GM19099 (cell line): ENCODE data around the gene VCAM1.

ENCODE experiments used
- POLR2A ChIP-seq: IDR thresholded peaks from 3 replicates; pipeline ENCODE4 v1.6.1; 2011; ENCODE audit warnings: low read depth; ENCODE audit not compliant: insufficient read length; ENCODE audit errors: extremely low read depth

Gene VCAM1

DNA sequence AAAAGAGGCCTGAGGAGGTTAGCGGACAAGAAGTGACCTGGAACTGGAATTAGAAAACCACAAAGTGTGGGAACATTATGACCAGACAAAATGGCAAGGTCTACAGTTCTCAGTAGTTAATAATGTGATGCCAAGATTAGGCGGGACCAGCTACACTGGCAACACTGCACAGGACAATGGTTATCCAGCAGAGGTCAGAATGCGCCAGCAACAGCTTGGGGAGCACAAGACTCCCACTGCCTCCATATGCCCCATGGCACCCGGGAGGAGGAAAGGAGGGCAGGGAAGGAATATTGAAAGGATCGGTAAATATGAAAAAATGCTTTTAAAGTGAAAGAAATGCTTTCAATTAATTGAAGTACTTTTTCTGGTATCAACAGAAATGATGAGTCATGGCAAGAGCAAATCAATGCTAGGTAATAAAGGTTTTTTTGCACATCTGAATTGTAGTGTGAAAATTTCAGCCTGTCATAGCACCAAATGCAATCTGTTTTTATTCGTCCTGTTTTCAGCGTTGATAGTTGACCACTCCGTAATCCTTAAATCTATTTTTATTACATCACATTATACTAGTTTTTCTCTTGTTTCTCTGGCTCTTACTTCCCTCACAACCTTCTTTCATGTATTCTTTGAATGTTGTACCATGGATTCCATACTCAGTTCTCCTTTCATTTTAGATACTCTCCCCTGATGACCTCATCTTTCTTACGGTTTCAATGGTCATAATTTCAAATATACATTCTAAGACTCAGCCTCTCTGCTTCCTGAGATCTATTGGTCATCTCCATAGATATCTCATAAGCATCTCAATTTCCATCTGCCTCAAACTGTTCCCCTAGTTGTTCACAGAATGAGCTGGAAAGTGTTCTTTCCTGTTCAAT lies 30.7 kb downstream of the VCAM1 start:
- TF ChIP-seq POLR2A, result no peak

DNA sequence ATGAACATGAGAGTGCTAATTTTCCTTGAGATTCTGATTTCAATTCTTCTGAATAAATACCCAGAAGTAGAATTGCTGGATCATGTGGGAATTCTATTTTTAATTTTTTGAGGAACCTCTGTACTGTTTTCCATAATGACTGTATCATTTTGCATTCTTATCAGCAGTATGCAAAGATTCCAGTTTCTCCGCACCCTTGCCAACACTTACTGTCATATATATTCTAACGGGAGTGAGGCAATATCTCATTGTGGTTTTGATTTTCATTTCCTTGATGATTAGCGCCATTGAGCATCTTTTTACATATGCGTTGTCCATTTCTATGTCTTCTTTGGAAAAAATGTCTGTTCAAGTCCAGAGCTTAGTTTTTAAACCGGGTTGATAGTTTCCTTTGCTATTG lies 33.2 kb downstream of the VCAM1 start:
- TF ChIP-seq POLR2A, result no peak

DNA sequence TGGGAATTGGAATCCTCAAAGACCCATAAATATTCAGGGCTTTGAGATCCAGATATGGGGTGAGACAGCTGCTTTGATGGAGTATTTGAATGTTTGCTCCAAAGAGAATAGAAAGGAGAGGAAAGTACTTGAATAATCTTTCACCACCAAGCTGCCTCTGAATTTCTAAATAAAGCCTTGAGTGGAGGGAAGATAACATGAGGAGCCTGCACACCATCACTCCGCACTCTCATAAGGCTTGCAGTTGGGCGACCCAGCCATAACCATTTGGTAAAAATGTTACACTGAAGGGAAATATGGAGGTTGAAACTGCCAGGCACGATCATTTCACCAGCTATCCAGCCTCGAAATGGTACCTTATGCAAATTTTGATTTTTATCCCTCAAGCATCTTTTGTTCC lies 38.4 kb downstream of the VCAM1 start:
- TF ChIP-seq POLR2A, result no peak

DNA sequence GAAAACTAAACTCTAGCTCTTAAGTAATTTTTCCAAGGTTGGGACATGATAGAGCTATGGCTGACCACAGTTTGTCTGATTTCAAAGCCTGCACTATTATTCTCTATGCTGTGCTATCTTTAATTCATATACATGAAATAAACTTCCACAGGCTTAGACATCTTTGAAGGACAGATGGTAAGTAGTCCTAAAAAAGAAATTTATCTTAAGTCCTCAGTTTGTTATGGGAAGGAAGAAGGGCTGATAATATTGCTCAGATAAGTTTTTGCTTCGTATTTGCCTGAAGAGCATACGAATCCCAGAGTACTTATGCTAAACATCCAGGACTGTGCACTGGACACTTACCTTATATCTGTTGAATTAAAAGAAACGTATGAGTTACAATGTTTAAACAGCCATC lies 39.6 kb downstream of the VCAM1 start:
- no peak for TF ChIP-seq POLR2A

DNA sequence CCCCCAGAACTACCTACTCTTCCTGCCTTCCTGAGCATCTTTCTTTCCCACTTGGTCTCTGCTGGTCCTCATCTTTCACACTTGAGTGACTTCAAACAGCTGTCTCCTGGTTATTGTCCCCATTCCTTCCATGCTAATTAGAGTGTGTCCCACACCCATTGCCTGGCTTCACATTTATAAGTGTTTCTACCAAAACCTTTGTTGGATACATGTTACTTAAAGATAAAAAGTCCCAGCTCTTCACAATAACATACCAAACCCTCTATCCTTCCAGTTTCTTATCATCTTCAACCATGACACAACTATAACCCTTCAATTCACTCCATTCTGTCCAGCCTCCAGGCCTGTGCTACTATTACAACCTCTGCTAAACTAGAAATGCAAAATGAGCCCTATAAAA lies 41.0 kb downstream of the VCAM1 start:
- TF ChIP-seq POLR2A, result no peak

DNA sequence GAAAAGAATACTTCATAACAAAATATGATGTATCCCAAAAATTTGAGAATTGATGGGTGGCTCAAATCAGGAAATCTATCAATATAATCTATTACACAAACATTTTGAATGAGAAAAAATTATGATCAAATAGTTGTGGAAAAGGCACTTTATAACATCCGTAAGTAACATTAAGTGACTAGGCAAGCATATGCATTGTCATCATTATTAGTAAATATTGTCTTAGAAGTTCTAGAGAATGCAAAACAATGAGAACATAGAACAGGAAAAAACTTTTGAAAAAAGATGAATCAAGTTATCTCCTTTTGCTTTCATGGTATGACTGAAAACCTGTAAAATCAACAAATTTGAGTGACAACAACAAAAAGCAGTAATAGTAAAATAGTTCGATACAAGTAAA lies 42.9 kb downstream of the VCAM1 start:
- no peak for TF ChIP-seq POLR2A

DNA sequence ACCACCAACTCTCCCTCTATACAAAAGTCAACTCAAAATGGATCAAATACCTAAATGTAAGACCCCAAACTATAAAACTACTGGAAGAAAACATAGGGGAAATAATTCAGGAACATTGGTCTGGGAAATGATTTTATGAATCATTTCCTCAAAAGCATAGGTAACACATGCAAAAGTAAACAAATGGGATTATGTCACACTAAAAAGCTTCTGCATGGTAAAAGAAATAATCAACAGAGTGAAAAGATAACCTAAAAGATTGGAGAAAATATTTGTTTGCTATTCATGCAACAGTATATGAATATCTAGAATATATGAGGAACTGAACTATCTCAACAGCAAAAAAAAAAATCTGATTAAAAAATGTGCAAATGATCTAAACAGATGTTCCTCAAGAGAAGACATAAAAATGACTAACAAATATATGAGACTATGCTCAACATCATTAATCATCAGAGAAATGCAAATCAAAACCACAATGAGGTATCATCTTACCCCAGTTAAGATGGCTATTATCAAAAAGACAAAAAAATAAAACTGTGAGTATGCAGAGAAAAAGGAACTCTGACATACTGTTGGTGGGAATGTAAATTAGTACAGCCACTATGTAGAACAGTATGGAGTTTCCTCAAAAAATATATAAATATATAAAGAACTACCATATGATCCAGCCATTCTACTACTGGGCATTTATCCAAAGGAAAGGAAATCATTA lies 47.8 kb downstream of the VCAM1 start:
- no peak for TF ChIP-seq POLR2A

DNA sequence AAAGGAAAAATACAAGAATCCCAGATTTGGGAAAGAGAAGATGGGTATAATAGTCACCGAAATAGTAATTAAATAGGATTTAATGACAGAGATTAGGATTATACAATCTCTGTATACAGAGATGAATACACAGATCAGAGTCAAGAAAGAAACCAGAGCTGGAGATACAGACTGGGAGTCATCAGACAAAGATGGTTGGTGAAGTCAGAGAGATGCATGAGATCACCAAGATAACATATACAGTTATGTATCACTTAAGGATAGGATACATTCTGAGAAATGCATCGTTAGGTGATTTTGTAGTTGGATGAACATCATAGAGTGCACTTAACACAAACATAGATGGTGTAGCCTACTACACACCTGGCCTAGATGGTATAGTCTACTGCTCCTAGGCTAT lies 49.8 kb downstream of the VCAM1 start:
- no peak for TF ChIP-seq POLR2A

DNA sequence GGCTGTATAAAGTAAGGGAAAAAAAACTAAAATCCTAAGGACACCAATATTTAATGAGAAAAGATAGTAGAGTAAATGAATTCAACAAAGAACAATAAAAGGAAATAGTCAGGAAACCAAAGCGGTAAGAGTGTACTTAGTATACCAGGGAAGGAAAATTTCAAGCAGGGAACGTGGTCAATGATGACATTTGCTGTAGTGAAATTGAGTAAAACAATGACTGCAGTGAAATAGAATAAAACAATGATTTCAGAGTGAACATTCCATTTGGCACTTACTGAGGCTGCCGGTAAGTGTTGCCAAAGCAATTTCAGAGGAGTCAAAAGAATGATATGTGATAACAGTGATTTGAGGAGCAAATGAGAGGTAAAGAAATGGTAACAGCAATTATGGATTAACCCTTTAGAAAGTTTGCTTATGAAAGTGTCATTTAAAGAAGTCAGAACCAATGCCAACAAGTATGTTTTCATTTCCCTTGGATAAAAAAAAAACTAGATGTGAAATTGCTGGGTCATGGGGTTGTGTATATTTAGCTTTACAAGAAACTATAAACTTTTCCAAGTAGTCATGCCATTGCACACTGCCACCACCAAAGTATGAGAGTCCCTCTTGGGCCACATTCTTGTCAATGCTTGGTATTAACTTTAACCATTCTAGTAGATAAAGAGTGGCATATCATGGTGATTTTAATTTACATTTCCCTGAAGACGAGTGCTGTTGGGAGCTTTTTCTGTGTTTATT lies 50.5 kb downstream of the VCAM1 start:
- TF ChIP-seq POLR2A, result no peak

DNA sequence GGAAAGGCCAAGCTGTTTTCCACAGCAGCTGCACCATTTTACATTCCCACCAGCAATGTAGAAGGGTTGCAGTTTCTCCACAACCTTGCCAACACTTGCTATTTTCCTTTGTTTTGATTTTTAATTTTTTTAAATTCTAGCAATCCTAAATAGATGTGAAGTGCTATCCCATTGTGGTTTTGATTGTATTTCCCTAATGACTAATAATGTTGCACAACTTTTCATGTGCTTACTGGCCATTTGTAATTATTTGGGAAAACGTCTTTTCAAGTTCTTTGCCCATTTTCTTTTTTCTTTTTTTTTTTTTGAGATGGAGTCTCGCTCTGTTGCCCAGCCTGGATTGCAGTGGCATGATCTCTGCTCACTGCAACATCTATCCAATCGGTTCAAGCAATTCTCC lies 53.9 kb downstream of the VCAM1 start:
- no peak for TF ChIP-seq POLR2A

DNA sequence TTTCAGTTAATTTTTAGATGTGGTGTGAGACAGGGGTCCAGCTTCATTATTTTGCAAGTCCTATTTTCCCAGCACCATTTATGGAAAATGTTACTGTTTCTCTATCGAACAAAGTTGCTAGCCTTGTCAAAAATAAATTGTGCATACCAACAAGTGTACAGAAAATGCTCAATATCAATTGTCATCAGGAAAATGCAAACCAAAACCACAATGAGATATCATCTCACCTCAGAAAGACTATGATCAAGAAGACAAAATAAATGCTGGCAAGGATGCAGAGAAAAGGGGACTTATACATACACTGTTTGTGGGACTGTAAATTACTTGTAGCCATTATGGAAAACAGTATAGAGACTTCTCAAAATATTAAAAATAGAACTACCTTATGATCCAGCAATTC lies 54.8 kb downstream of the VCAM1 start:
- no peak for TF ChIP-seq POLR2A

DNA sequence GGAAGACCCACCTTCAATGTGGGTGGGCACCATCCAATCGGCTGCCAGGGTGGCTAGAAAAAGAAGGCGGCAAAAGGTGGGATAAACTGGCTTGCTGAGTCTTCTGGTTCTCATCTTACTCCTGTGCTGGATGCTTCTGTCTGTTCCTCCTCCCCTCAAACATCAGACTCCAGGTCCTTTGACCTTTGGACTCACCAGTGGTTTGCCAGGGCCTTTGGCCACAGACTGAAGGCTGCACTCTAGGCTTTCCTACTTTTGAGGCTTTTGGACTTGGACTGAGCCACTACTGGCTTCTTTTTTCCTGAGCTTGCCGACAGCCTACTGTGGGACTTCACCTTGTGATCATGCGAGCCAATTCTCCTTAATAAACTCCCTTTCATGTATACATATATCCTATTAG lies 55.9 kb downstream of the VCAM1 start:
- no peak for TF ChIP-seq POLR2A

DNA sequence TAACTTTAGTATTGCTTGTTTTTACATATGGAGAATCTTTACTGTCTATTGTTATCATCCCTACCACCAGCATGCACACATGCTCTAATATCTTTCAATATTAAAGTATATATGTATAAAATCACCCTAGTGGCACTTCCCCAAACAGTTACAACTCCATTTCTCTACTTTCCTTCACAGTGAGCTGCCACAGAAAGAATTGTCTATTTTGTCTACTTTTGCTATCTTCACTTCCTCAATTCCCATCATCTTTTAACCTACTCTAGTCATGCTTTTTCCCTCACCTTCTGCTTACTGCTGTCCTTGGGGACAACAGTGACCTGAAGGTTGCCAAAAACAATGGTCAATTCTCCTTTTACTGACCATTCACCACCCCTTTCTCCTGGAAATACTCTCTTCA lies 59.2 kb downstream of the VCAM1 start:
- no peak for TF ChIP-seq POLR2A

DNA sequence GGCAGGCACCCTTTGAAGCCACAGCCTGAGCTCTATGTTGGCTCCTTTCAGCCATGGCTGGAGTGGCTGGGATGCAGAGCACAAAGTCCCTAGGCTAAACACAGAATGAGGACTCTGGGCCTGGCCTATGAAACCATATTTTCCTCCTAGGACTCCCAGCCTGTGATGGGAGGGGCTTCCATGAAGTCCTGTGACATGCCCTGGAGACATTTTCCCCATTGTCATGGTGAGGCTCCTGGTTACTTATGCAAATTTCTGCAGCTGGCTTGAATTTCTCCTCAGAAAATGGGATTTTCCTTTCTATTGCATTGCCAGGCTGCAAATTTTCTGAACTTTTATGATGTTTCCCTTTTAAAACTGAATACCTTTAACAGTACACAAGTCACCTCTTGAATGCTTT lies 61.3 kb downstream of the VCAM1 start:
- TF ChIP-seq POLR2A, result no peak

DNA sequence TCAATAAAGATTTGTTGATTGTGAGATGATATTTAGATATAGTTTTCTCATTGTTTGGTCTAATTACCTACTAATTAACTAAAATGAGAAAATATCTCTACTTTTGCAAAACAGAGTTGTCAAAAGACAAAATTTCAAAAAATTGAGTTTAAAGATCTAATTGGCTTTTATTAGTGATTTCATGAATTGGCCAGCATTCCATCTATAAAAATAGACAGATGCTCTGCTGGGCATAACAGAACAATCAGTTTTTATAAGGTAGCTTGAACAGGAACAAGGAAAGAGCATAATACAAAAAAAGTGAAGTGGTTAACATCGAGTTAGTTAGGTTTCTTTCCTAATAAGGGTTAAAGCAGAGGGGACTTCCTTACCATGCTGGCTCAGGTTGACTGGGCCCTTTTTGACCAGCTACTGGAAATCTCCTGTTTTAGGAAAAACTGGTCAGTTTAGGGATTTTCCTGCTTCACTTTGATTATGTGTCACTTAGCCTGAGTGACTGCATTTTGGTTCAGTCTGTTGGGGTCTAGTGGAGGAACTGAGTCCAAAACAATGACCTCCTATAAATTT lies 63.0 kb downstream of the VCAM1 start:
- no peak for TF ChIP-seq POLR2A
